ENCODE results near the gene USH1C.

The USH1C gene

DNA sequence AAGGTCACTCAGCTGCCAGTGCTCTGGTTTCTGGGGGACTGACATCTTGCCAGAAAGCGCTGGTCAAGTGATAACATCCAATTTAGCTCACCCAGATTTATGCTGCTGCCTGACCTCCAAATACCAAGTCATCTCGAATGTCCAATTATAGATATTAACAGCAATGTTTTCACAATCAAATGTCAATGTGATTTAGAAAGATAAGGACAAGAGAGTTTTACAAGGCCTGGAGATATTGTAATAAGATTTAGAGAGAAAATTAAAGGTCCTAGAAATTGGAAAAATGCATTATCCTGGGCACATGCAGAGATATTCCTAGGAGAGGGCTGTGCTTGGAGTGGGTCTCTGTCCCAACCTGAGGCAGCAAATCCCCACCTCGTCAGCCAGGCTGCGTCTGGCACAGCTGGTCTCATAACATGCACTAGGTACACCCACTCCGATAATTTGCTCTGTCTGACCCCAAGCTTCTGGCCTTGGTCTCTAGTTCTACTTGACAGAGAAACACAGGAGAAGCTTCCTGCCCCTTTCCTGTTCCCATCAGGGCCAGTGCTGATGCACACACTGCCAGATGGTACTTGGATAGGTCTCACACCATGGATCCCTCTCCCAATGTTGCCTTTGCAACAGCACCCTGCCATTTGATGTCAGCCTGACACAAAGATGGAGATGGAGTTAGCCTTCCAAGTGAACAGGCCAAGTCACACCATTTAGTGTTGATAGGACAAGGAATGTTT lies 28.6 kb downstream of the USH1C start:
- H3K27me3 Mint-ChIP-seq (ENCODE audit: low read depth, poor library complexity), result peaks cover 17% of the 10 kb centered on the region
- TF ChIP-seq, protein P1, sequence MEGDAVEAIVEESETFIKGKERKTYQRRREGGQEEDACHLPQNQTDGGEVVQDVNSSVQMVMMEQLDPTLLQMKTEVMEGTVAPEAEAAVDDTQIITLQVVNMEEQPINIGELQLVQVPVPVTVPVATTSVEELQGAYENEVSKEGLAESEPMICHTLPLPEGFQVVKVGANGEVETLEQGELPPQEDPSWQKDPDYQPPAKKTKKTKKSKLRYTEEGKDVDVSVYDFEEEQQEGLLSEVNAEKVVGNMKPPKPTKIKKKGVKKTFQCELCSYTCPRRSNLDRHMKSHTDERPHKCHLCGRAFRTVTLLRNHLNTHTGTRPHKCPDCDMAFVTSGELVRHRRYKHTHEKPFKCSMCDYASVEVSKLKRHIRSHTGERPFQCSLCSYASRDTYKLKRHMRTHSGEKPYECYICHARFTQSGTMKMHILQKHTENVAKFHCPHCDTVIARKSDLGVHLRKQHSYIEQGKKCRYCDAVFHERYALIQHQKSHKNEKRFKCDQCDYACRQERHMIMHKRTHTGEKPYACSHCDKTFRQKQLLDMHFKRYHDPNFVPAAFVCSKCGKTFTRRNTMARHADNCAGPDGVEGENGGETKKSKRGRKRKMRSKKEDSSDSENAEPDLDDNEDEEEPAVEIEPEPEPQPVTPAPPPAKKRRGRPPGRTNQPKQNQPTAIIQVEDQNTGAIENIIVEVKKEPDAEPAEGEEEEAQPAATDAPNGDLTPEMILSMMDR (IDR thresholded peaks at IDR 0.05), result no peak
- H3K27ac Mint-ChIP-seq, result no peak overlapping the region
- H3K4me3 Mint-ChIP-seq, result no peak overlapping the region
- peaks cover 18% of the 10 kb centered on the region for H3K4me1 Mint-ChIP-seq
- no peaks in the 10 kb centered on the region for H3K9me3 Mint-ChIP-seq
- H3K36me3 Mint-ChIP-seq (ENCODE audit: low read depth), result no peaks in the 10 kb centered on the region
- DNase-seq, result no peak

DNA sequence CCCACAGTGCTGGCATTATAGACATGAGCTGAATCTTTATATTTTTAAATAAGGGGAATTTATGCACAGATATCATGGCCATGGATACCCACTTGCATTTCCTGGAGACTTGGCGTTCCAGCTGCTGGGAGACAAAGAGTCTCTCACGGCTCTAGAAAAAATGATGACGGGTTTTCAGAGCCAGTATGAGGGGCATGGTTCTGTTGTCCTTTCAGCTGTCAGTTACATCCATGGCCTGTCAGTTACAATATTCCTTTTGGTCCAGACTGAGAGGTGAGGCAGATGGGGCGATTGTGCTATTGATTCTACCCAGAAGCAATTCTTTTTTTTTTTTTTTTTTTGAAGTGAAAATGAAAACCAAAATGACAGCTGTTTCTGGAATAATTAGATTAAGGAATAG lies 29.7 kb downstream of the USH1C start:
- no peak for DNase-seq
- H3K27me3 Mint-ChIP-seq (ENCODE audit: low read depth, poor library complexity), result peaks cover 17% of the 10 kb centered on the region
- no peak overlapping the region for H3K4me3 Mint-ChIP-seq
- TF ChIP-seq, protein P1 (IDR thresholded peaks at IDR 0.05), result no peak
- H3K9me3 Mint-ChIP-seq, result no peaks in the 10 kb centered on the region
- no peaks in the 10 kb centered on the region for H3K36me3 Mint-ChIP-seq (ENCODE audit: low read depth)
- H3K27ac Mint-ChIP-seq, result no peak overlapping the region
- H3K4me1 Mint-ChIP-seq, result peaks cover 12% of the 10 kb centered on the region

DNA sequence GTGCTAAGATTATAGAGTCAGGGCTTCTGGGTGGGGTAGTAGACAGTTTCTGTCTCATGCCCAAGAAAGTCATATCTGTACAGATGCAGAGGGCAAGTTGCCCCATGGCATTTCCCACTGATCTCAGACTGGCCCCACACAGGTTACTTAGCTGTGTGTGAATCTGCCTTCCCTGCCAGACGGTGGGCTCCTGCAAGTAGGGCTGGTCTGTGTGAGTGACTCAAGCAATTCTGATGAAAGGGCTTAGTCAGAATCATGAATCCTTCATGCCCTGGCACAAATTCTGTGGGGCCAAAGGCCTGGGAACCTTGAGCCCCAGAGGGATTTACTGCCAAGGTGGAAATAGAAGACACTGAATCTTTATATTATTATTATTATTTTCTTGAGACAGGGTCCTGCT lies 30.4 kb downstream of the USH1C start:
- H3K27ac Mint-ChIP-seq, result no peak overlapping the region
- TF ChIP-seq, protein P1 (IDR thresholded peaks at IDR 0.05), result no peak
- H3K9me3 Mint-ChIP-seq, result no peaks in the 10 kb centered on the region
- H3K36me3 Mint-ChIP-seq (ENCODE audit: low read depth), result no peaks in the 10 kb centered on the region
- peaks cover 17% of the 10 kb centered on the region for H3K27me3 Mint-ChIP-seq (ENCODE audit: low read depth, poor library complexity)
- H3K4me3 Mint-ChIP-seq, result no peak overlapping the region
- no peak for DNase-seq
- peaks cover 6% of the 10 kb centered on the region for H3K4me1 Mint-ChIP-seq

DNA sequence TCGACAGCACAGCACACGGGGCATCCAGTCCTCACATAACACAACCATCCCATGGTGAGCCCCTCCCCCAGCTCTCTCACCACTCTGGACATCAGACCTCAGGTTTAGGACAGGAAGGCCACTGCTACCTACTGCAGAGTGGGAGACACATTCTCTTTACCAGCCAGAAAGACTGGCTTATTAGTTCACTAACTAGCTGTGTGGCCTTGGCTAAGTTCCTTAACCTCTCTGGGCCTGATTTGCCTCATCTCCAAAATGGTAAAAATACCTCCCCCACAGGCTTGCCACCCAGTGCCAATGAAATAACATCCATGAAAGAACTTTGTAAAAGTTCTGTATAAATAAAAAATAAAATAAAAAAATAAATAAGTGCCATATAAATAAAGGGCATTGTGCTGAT lies 32.1 kb downstream of the USH1C start:
- TF ChIP-seq, protein P1 (IDR thresholded peaks at IDR 0.05), result no peak
- Mint-ChIP-seq H3K36me3 (ENCODE audit: low read depth) (no peaks in the 10 kb centered on the region), H3K4me1 (no peaks in the 10 kb centered on the region), H3K27ac (no peak overlapping the region), H3K9me3 (no peaks in the 10 kb centered on the region), H3K27me3 (ENCODE audit: low read depth, poor library complexity) (peaks cover 14% of the 10 kb centered on the region), H3K4me3 (no peak overlapping the region)
- no peak for DNase-seq

DNA sequence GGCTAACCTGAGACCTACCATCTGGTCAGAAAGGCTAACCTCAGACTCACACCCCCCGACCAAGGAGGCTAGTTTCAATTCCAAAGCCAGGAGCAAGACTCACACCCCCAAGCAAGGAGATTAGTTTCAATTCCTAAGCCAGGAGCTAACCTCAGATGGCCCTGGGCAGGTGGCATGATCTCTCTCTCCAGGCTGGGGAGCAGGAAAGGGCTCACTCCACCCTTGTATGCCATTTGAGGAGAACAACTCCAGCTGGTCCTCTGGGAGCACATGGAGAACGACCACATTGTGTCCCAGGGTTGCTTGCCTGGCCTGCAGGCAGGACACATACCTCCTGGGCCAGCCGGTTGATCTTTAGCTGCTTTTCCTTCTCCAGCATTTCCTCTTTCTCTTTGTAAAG lies 32.6 kb downstream of the USH1C start:
- TF ChIP-seq, protein P1 (IDR thresholded peaks at IDR 0.05), result no peak
- H3K4me1 Mint-ChIP-seq, result no peaks in the 10 kb centered on the region
- H3K4me3 Mint-ChIP-seq, result no peak overlapping the region
- H3K27me3 Mint-ChIP-seq (ENCODE audit: low read depth, poor library complexity), result peaks cover 18% of the 10 kb centered on the region
- H3K9me3 Mint-ChIP-seq, result no peaks in the 10 kb centered on the region
- no peak for DNase-seq
- H3K36me3 Mint-ChIP-seq (ENCODE audit: low read depth), result no peaks in the 10 kb centered on the region
- no peak overlapping the region for H3K27ac Mint-ChIP-seq

Data from nephron progenitor cell (in vitro differentiated cells).